HFFc6 (cell line): ENCODE results near the gene IKBKE. TPM values are rescaled to one million over a fixed set of nuclear protein-coding genes. Genes with fewer than 3 reads are reported as not detected.
A peak's percentile ranks its signal among the peaks of the same experiment; 100 is the strongest.

Experiments
- DNase-seq: peaks from one replicate; pipeline ENCODE4 v3.0.0-alpha.2; 2018
- H3K27ac Mint-ChIP-seq: 2 replicates; pipeline ENCODE4 v1.8.0; 2020; ENCODE audit warnings: mild to moderate bottlenecking, mixed read lengths
- H3K27me3 Mint-ChIP-seq: 2 replicates; pipeline ENCODE4 v1.8.0; 2021; ENCODE audit warnings: mild to moderate bottlenecking, moderate library complexity, mixed read lengths; ENCODE audit not compliant: insufficient read depth
- H3K36me3 Mint-ChIP-seq: 2 replicates; pipeline ENCODE4 v1.8.0; 2021; ENCODE audit warnings: low read depth, mixed read lengths
- H3K4me1 Mint-ChIP-seq: 2 replicates; pipeline ENCODE4 v1.8.0; 2020; ENCODE audit warnings: low read depth, mixed read lengths
- H3K4me3 Mint-ChIP-seq: 2 replicates; pipeline ENCODE4 v1.8.0; 2020; ENCODE audit warnings: mild to moderate bottlenecking, moderate library complexity, mixed read lengths
- H3K9me3 Mint-ChIP-seq: 2 replicates; pipeline ENCODE4 v1.8.0; 2020; ENCODE audit warnings: mild to moderate bottlenecking, mixed read lengths
- total RNA-seq, 6 experiments: library from RNA; stranded (reverse); fragmentation: NEBNext Ultra II Directional; extraction: Animal tissue kit (Norgen Biotek cat#: 25700); gene quantifications; 2 replicates in 1 of 6; 3 replicates in 5 of 6; pipeline ENCODE4 v1.2.3, GENCODE V29; 2021
- TF ChIP-seq, protein P1 (sequence below): fragments of 200-600 bp; sonication (generic); IDR thresholded peaks from 2 replicates; pipeline ENCODE4 v1.5.0; 2021; ENCODE audit warnings: antibody characterized with exemption, mild to moderate bottlenecking

IKBKE gene
- total RNA-seq, 6 experiments from 2014 or later, result 15.1 to 19.6 (median 17.1) TPM

DNA sequence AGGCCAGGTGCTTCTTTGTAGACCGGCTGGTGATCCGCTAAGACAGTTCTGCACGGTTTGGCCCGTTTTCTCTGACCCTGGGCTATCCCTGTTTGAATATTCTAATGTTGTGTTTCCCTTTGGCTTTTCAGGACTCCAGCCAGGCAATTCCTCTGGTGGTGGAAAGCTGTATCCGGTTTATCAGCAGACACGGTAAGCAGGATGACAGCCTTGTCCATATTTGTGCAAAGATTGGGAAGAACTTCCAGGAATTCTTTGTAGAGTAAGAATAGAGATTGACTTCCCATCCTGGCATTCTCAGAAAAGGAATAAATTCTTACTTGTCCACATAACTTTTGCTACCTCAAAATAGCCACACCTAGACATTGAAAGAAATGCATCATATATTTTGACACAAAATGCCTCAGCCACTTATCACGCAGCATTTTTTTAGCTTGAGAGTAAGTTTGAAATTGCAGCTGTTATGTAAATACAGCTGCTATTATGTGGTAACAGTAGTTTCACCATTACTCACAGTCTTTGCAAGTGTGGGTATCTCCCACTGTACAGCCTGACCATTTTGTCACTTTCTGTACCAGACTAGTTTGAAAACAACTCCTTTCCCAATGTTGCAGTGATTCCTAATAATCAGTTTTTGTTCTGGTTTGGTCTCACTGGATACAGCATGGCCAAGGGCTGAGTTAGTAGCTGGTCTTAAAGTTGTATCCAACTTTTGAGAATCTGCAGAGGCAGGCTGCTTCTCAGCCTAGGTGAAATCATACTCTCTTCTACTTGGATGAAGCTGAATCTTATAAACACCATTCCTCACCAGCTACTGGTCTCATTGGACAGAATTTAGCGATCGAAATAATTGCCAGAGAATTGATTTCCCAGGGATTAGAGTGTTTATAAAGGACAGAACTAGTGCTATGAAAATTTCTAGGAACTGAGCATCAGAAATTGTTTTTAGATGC, 40.0 kb upstream of the IKBKE start:
- Mint-ChIP-seq H3K27ac (peak overlapping the region; percentile 46), H3K9me3 (no peaks in the 10 kb centered on the region), H3K4me1 (peaks cover 25% of the 10 kb centered on the region), H3K36me3 (peaks cover 47% of the 10 kb centered on the region), H3K4me3 (no peak overlapping the region), H3K27me3 (no peaks in the 10 kb centered on the region)
- DNase-seq, result peak; percentile 72
- TF ChIP-seq, protein P1, sequence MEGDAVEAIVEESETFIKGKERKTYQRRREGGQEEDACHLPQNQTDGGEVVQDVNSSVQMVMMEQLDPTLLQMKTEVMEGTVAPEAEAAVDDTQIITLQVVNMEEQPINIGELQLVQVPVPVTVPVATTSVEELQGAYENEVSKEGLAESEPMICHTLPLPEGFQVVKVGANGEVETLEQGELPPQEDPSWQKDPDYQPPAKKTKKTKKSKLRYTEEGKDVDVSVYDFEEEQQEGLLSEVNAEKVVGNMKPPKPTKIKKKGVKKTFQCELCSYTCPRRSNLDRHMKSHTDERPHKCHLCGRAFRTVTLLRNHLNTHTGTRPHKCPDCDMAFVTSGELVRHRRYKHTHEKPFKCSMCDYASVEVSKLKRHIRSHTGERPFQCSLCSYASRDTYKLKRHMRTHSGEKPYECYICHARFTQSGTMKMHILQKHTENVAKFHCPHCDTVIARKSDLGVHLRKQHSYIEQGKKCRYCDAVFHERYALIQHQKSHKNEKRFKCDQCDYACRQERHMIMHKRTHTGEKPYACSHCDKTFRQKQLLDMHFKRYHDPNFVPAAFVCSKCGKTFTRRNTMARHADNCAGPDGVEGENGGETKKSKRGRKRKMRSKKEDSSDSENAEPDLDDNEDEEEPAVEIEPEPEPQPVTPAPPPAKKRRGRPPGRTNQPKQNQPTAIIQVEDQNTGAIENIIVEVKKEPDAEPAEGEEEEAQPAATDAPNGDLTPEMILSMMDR, result peak; percentile 33; the same call in 1 of the 2 replicates

DNA sequence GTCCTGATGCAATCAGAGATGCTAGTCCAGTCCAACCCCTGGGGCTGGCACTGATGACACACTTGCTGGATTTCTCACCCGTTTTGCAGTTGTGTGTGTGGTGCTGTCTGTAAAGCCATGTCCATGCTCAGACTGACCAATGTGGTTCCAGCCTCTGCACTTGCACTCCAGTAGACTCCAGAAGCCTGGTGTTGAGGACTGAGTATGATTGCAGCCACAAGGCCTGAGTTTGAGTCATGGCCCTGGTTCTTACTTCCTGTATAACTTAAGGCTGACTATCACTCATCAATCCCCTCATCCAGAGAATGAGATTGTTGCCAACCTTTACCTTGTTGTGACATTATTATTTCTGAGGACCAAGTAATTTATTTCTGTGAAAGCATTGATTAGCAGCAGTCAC, 34.8 kb upstream of the IKBKE start:
- H3K9me3 Mint-ChIP-seq, result no peaks in the 10 kb centered on the region
- H3K4me1 Mint-ChIP-seq, result peaks cover 18% of the 10 kb centered on the region

DNA sequence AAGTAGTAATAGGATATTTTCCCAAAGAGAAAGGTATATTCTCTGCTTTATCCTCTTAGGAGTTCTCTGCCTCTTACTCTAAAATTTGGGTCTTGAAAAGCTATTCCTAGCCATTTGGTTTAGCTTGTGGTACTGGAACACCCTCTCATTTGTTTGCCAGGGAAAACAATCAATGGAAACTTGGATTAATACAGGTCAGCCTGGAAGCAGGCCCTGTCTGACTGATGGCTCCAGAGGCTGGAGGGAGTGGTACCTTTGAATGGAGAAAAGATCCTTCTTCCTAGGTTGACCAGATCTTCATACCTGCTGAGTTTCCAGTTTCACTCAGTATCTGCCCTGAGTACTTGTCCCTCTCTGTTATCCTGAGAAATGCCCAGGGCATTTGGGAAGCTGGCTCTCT, 31.7 kb upstream of the IKBKE start:
- TF ChIP-seq, protein P1, result no peak
- DNase-seq, result no peak
- Mint-ChIP-seq H3K27me3 (no peaks in the 10 kb centered on the region), H3K27ac (no peak overlapping the region), H3K36me3 (peaks cover 62% of the 10 kb centered on the region), H3K4me1 (peaks cover 26% of the 10 kb centered on the region), H3K4me3 (no peak overlapping the region), H3K9me3 (no peaks in the 10 kb centered on the region)

More for the DNA sequence above, 34.8 kb upstream of the IKBKE start:
- H3K27ac Mint-ChIP-seq, result peak overlapping the region; percentile 29; the same call in 1 of the 2 replicates
- TF ChIP-seq, protein P1, result no peak
- no peak overlapping the region for H3K4me3 Mint-ChIP-seq
- DNase-seq, result no peak
- H3K27me3 Mint-ChIP-seq, result no peaks in the 10 kb centered on the region
- H3K36me3 Mint-ChIP-seq, result peaks cover 59% of the 10 kb centered on the region

DNA sequence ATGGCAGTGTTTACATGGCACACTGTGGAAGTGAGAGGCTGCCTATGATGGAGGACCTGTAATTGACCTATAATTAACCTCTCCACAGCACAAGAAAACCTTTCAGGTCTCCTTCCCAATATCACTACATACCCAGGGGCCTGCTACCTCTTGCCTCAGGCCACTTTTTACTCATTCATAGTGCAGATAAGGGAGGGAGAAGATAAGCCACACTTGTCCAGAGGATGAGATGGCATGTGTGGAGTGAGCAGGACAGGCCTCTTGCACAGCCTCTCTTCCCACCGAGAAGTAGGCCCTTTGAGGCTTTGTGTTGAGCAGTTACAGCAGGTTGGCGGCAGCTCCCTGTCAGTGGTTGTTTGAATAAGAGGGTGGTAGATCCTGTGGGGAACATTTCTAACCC, 31.1 kb upstream of the IKBKE start:
- H3K36me3 Mint-ChIP-seq, result peaks cover 60% of the 10 kb centered on the region
- H3K4me1 Mint-ChIP-seq, result peaks cover 26% of the 10 kb centered on the region
- TF ChIP-seq, protein P1, result no peak
- H3K9me3 Mint-ChIP-seq, result no peaks in the 10 kb centered on the region
- no peak overlapping the region for H3K27ac Mint-ChIP-seq
- H3K27me3 Mint-ChIP-seq, result no peaks in the 10 kb centered on the region
- H3K4me3 Mint-ChIP-seq, result no peak overlapping the region
- no peak for DNase-seq

DNA sequence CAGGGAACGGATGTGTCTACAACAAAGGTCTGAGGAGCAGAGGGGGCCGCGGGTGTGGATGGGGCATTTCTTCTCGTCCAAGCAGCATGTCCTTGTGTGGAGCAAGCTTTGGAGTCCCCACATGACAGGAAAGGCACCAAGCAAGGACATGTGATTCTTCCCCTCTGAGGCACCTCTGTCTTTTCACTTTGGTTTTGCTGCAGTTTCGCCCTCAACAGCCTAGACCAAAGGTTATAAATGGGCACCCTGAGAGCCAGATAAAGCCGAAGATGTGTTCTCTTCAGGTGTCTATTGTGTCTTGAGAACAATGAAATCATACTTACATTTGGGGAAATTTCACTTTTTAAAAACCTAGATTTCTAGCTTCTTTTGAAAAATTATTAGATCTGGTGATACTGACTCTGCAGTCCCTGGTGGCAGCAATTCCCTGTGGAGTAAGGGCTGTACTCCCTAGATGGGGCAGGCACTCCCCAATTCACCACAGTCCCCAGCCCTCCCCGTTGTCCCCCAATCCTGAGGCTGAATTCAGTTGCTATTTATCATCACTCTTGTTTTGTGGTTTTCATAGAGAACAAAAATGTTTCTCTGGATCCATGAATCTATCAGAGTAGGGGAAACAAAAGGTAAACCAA, 28.8 kb upstream of the IKBKE start:
- TF ChIP-seq, protein P1, result no peak

More for the DNA sequence above, 28.8 kb upstream of the IKBKE start:
- DNase-seq, result no peak
- Mint-ChIP-seq H3K36me3 (peaks cover 65% of the 10 kb centered on the region), H3K4me1 (peaks cover 28% of the 10 kb centered on the region), H3K4me3 (no peak overlapping the region), H3K27ac (peak overlapping the region; percentile 77), H3K9me3 (no peaks in the 10 kb centered on the region), H3K27me3 (no peaks in the 10 kb centered on the region; the same call in 1 of the 2 replicates)
